GM18505 (cell line): ENCODE data around the gene TGFBR3L.

Source experiments
- ATAC-seq: cut with Tn5 transposase; IDR thresholded peaks from one replicate; pipeline ENCODE4 v1.9.1; 2021; ENCODE audit not compliant: unreplicated experiment
- POLR2A ChIP-seq: IDR thresholded peaks from 4 replicates; pipeline ENCODE4 v1.6.1; 2011; ENCODE audit warnings: borderline replicate concordance; ENCODE audit not compliant: insufficient read depth, insufficient read length; ENCODE audit errors: extremely low read depth

Gene TGFBR3L

GRCh38 chr19:7873304-7874075, 41.1 kb upstream of the TGFBR3L start:
- ATAC-seq, result no peak

GRCh38 chr19:7874076-7874896, 40.3 kb upstream of the TGFBR3L start, which contains the start of gene PRR36:
Gene PRR36 (minus strand): TSS chr19:7874390. CDS start chr19:7873689, 701 bp downstream.
- no peak for ATAC-seq
- no peak for TF ChIP-seq POLR2A

More at GRCh38 chr19:7873304-7874075, 41.1 kb upstream of the TGFBR3L start:
- TF ChIP-seq POLR2A, result no peak

DNA sequence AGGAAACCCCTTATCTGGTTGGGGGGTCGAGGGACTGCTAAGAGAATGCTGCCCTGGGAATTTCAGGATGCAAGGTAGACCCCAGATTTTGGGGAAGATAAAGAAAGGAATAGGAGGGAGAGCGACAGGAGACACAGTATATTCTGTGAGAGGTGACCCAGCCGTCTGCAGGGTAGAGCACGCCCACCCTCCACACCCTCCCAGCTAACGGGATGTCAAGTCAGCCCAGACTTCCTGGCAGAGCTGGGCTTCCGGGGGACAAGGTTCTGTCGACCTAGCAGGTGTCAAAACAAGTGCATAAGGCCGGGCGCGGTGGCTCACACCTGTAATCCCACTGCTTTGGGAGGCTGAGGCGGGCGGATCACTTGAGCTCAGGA, 39.7 kb upstream of the TGFBR3L start:
- no peak for ATAC-seq
- TF ChIP-seq POLR2A, result no peak

DNA sequence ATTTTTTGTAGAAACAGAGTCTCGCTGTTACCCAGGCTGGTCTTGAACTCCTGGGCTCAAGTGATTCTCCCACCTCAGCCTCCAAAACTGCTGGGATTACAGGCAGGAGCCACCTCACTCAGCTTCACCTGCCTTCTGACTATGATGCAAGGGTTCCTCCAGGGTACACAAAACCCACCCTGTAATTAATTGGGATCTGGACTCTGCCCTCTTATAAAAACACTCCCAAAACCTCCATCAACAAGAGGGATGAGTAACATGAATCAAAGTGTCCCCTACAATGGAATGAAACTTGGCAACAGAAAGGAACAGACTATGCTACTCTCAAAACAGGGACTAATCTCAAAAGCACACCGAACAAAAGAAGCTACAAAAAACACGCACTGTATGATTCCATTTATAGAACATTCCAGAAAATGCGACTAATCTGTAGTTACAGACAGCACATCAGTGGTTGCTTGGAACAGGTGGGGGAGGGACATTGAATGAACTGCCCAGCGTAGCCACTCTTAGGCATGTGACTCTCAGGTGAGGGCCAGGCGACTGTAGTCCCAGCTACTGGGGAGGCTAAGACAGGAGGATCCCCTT, 37.3 kb upstream of the TGFBR3L start:
- no peak for ATAC-seq
- TF ChIP-seq POLR2A, result no peak

DNA sequence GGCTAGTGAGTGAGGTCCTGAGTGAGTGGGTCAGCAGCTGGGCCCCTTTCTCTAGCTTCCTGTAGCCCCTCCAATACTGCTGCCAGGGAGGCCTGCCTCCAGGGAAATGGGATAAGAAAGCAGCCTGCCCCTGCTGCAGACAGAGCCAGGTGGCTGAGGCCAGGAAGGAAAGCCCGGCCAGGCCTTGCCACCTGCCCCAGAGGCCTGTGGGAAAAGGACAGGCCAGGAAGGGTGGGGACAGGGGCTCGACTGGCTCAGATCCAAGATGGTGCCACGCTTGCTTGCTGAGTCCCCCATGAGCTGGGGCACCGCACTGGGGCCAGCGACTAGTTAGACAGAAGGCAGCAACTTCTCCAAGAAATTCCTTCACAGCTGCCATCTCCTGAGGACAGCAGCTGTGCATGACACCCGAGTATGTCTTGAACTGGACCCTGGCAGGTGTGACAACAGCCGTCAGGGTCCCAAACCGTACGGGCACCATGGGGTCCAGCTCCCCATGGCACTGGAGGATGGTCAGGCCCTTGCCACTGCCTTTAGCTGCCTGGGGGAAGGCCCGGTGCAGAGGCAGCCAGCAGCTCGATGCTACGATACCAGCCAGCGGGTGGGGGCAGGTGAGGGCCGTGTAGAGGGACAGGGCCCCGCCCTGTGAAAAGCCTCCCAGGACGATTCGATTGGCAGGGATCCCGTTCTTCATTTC, 35.4 kb upstream of the TGFBR3L start:
- no peak for ATAC-seq
- no peak for TF ChIP-seq POLR2A

DNA sequence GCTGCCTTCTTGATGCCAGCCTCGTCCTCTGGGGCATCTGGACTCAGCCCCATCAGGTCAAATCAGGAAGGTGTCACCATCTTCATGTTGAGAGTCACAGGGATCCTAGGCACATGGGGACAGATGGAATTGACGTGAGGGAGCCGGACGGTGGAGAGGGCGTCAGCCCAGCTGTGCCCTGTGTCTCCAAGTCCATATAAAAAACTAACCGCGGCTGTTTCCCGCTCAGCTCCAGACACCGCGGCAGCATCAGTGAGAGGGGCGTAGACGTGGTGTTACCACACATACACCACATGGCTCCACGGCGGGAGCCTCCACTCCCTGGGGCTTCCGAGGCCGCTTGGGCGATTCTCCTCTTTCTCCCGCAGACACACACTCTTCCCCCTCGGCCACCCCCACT, 34.8 kb upstream of the TGFBR3L start:
- no peak for ATAC-seq
- TF ChIP-seq POLR2A, result no peak

- TF ChIP-seq POLR2A, result no peak
These were observed 32.7 kb upstream of the TGFBR3L start for GRCh38 chr19:7881910-7882309.

DNA sequence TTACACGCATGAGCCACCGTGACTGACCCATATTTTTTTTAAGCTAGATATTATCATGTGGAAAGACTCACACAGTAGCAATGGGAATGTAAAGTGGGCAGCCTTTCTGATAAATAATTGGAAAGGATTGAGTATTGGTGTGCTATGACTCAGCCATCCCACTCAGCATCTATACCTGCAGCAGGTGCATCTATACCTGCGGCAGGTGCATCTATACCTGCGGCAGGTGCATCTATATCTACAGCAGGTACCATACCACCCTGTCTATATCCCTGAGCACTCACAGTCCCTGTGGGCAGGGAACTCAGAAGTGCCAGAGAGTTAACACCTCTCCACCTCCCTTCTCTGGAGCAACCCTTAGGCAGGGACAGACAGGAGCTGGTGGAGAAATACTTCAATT, 31.5 kb upstream of the TGFBR3L start:
- no peak for TF ChIP-seq POLR2A
- no peak for ATAC-seq

More at GRCh38 chr19:7881910-7882309, 32.7 kb upstream of the TGFBR3L start:
- no peak for ATAC-seq

GRCh38 chr19:7883796-7884570, 30.6 kb upstream of the TGFBR3L start:
- no peak for ATAC-seq
- TF ChIP-seq POLR2A, result no peak

DNA sequence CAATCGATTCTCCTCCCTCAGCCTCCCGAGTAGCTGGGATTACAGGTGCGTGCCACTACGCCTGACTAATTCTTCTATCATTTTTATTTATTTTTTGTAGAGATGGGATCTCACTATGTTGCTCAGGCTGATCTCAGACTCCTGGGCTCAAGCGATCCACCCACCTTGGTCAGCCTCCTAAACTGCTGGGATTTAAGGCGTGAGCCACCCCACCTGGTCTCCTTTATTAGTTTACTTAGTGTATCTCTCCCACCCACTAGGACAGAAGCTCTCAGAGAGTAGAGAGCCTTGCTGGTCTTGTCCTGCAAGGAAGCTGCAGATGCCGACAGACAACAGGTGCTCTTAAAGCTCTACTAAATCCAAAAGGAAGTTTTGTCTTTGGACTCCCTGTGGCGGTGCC, 28.8 kb upstream of the TGFBR3L start:
- TF ChIP-seq POLR2A, result no peak
- ATAC-seq, result no peak

DNA sequence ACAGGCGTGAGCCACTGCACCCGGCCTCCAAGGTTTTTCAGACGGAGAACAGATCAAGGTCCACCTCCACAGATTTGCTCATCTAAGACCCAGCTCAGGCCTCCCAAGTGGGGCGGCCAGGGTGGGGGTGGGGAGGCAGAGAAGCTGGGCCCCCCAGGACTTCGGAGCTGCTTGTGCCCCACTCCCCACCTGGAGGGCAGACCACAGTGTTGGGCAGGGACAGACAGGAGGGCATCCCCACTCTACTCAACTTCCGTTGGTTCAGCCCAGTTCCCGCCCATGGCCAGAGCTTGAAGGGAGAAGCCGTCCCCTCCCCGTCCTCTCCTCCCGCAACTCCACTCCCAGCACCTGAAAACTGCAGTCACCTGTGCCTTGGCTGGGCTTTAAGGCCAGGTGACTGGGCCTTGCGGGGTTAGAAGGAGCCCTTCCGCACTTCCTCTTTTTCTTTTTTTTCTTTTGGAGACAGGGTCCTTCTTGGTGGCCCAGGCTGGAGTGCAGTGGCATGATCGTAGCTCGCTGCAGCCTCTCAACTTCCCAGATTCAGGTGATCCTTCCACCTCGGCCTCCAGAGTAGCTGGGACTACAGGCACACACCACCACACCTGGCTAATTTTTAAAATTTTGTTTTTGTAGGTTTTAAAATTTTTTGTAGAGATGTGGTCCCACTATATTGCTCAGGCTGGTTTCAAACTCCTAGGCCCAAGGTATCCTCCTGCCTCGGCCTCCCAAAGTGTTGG, 27.1 kb upstream of the TGFBR3L start:
- TF ChIP-seq POLR2A, result no peak
- no peak for ATAC-seq
